ENCODE data around the gene TLE3.
A peak's percentile ranks its signal among the peaks of the same experiment; 100 is the strongest.

TLE3 gene

DNA sequence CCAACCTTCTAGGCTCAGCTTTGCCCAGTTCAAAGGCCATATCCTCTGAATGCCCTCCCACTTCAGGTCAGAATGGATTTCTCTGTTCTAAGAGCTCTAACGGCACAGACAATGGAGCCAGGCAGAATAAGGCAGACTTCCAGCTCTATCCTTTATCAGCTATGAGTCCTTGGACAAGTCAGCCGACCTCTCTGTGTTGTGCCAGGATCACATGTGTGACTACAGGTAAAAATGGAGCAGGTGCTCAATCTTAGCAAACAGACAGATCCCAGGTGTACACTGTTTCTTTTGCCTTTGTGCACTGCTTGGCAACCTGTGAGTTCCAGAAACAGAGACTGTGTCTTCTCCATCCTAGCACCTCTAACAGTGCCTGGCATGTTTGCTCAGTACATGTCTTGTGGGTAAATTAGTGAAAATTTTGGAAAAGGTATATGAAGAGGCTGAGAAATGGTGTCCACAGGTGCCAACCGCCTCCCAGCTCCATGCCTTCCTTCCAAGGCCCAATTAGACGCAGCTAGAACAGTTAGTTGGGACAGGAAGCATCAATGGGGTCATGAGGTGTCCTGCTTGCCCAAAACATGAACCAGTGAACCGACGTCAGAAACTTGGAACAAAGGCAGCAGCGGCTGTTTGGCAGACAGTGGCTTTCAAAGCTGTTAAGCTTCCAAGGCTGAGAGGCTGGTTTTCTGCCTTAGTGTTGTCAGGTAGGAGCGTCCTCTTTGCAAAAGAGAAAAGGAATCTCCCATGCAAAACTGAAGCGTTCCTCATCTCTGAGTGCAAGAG lies 28.7 kb downstream of the TLE3 start:
- TF ChIP-seq, protein P1, sequence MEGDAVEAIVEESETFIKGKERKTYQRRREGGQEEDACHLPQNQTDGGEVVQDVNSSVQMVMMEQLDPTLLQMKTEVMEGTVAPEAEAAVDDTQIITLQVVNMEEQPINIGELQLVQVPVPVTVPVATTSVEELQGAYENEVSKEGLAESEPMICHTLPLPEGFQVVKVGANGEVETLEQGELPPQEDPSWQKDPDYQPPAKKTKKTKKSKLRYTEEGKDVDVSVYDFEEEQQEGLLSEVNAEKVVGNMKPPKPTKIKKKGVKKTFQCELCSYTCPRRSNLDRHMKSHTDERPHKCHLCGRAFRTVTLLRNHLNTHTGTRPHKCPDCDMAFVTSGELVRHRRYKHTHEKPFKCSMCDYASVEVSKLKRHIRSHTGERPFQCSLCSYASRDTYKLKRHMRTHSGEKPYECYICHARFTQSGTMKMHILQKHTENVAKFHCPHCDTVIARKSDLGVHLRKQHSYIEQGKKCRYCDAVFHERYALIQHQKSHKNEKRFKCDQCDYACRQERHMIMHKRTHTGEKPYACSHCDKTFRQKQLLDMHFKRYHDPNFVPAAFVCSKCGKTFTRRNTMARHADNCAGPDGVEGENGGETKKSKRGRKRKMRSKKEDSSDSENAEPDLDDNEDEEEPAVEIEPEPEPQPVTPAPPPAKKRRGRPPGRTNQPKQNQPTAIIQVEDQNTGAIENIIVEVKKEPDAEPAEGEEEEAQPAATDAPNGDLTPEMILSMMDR (conservative IDR thresholded peaks at IDR 0.05; ENCODE audit: control insufficient read depth, insufficient read depth, low read depth, low read length), result no peak
- DNase-seq (ENCODE audit: low read depth), result no peak
- no peak overlapping the region for H3K4me3 ChIP-seq (ENCODE audit: control insufficient read depth, low read depth, low read length)

- no peak for DNase-seq (ENCODE audit: low read depth)
- TF ChIP-seq, protein P1 (conservative IDR thresholded peaks at IDR 0.05; ENCODE audit: control insufficient read depth, insufficient read depth, low read depth, low read length), result no peak
- no peak overlapping the region for H3K4me3 ChIP-seq (ENCODE audit: control insufficient read depth, low read depth, low read length)
These were observed 30.0 kb downstream of the TLE3 start for GRCh38 chr15:70067681-70068080.

GRCh38 chr15:70067011-70067410 lies 30.7 kb downstream of the TLE3 start:
- no peak overlapping the region for H3K4me3 ChIP-seq (ENCODE audit: control insufficient read depth, low read depth, low read length)
- TF ChIP-seq, protein P1 (conservative IDR thresholded peaks at IDR 0.05; ENCODE audit: control insufficient read depth, insufficient read depth, low read depth, low read length), result no peak
- no peak for DNase-seq (ENCODE audit: low read depth)

GRCh38 chr15:70066447-70066846 lies 31.3 kb downstream of the TLE3 start:
- H3K4me3 ChIP-seq (ENCODE audit: control insufficient read depth, low read depth, low read length), result no peak overlapping the region
- TF ChIP-seq, protein P1 (conservative IDR thresholded peaks at IDR 0.05; ENCODE audit: control insufficient read depth, insufficient read depth, low read depth, low read length), result no peak
- DNase-seq (ENCODE audit: low read depth), result peak; percentile 18

- TF ChIP-seq, protein P1 (conservative IDR thresholded peaks at IDR 0.05; ENCODE audit: control insufficient read depth, insufficient read depth, low read depth, low read length), result no peak
- no peak for DNase-seq (ENCODE audit: low read depth)
- H3K4me3 ChIP-seq (ENCODE audit: control insufficient read depth, low read depth, low read length), result no peak overlapping the region
These were observed 31.7 kb downstream of the TLE3 start for GRCh38 chr15:70066004-70066403.

DNA sequence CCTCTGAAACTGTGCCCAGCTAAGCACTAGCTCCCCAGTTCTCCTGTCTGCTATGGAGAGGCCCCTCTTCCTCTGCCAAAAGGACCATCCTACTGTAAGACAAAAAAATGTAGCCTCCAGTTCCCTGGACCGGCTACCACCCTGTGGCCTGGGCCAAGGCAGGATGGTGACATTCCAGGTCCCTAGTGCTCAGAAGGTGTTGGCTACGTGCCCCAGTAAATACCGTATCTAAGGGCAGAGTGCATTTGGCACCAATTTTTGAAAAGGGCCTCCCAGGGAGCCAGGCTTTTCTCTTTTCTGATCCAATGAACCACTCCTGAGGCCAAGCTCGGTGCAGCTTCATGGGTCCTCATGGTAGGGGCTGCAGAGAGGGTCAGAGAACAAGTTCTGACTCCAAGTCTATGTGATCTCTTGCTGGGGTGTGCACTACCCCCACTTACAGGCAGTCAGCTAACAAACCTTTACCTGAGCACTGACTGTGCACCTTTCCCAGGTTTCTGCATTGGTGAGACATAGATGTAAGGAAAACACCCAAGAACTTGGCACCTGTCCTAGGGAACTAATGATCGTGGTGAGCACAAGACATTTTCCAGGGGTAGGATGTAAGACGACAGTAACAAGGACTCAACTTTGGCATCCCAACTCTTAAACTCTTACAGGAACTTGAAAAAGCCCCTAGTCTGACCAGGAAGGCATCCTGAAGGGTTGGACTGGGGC lies 32.6 kb downstream of the TLE3 start:
- TF ChIP-seq, protein P1 (conservative IDR thresholded peaks at IDR 0.05; ENCODE audit: control insufficient read depth, insufficient read depth, low read depth, low read length), result no peak
- no peak for DNase-seq (ENCODE audit: low read depth)
- H3K4me3 ChIP-seq (ENCODE audit: control insufficient read depth, low read depth, low read length), result no peak overlapping the region

Measured in fibroblast of mammary gland (primary cell).